SK-N-MC (cell line): Measurements from ENCODE around the gene FAR2.
"Not testable (repeated sequence)": the region's sequence is repeated elsewhere in the genome, so short reads cannot be mapped to it uniquely, and the experiment has no call there.

Source experiments
- EZH2 ChIP-seq: fragments of 200-600 bp; sonication (generic); IDR thresholded peaks from one replicate; pipeline ENCODE4 v1.6.1; 2017; ENCODE audit warnings: antibody characterized with exemption
- POLR2AphosphoS5 ChIP-seq: IDR thresholded peaks from 2 replicates; pipeline ENCODE4 v1.6.1; 2012; ENCODE audit warnings: mild to moderate bottlenecking, low read depth, low read length, borderline replicate concordance

GRCh38 chr12:29169978-29170377 lies 20.9 kb downstream of the FAR2 start:
- TF ChIP-seq POLR2AphosphoS5, EZH2: not testable (repeated sequence)
